Panc1 (cell line): ENCODE measurements around the gene MLLT10.

Experiments used
- CTCF ChIP-seq: fragments of 450-650 bp; IDR thresholded peaks from 2 replicates; pipeline ENCODE4 v1.5.1; 2017; ENCODE audit warnings: mild to moderate bottlenecking
- POLR2AphosphoS5 ChIP-seq: IDR thresholded peaks from 2 replicates; pipeline ENCODE4 v1.6.1; 2012; ENCODE audit warnings: mild to moderate bottlenecking, low read depth, low read length, moderate library complexity
- TCF7L2 ChIP-seq: IDR thresholded peaks from 2 replicates; pipeline ENCODE4 v1.6.1; 2011; ENCODE audit warnings: mild to moderate bottlenecking, low read depth, low read length, inconsistent platforms

GRCh38 chr10:21516242-21517131, 17.5 kb upstream of the MLLT10 start:
- TF ChIP-seq CTCF (no peak), POLR2AphosphoS5 (no peak), TCF7L2 (peak; percentile 10; the same call in 1 of the 2 replicates)
